Measurements from ENCODE around the gene MBD3L2.
"Not testable (repeated sequence)": the region's sequence is repeated elsewhere in the genome, so short reads cannot be mapped to it uniquely, and the experiment has no call there.

MBD3L2 gene

GRCh38 chr19:7063339-7063738, 14.2 kb downstream of the MBD3L2 start:
- DNase-seq = no peak

DNA sequence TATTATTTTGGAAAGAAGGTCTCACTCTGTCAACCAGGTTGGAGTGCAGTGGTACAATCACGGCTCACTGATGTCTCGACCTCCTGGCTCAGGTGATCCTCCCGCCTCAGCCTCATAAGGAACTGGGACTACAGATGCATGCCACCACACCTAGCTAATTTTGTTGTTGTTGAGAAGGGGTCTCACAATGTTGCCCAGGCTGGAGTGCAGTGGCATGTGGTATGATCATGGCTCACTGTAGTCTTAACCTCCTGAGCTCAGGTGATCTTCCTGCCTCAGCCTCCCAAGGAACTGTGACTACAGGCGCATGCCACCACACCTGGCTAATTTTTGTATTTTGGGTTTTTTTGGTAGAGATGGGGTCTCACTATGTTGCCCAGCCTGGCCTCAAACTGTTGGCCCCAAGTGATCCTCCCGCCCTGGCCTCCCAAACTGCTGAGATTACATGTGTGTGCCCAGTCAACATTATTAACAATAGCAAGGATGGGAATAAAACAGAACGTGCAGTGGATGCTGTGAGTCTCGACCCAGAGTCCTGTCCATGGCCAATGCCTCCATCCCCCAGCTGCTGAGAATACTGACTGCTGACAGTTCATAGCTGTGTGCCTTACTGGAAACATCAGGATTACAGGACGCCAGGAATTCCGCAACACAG, 14.8 kb downstream of the MBD3L2 start:
- no peak for DNase-seq

GRCh38 chr19:7067122-7067521, 18.0 kb downstream of the MBD3L2 start:
- DNase-seq = not testable (repeated sequence)

- DNase-seq = no peak
These were observed 18.6 kb downstream of the MBD3L2 start for GRCh38 chr19:7067716-7068115.

DNA sequence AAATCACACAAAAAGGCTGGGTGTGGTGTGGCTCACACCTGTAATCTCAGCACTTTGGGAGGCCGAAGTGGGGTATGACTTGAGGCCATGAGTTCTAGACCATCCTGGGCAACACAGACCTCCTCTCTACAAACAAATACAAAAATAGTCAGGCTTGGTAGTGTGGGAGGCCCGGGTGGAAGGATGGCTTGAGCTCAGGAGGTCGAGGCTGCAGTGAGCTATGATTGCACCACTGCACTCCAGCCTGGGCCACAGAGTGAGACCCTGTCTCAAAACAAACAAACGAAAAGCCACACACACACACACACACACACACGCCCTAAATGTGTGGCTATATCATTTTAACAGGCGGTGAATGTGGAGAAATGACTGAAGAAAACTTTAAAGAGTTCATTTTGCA, 19.5 kb downstream of the MBD3L2 start:
- DNase-seq = no peak

DNA sequence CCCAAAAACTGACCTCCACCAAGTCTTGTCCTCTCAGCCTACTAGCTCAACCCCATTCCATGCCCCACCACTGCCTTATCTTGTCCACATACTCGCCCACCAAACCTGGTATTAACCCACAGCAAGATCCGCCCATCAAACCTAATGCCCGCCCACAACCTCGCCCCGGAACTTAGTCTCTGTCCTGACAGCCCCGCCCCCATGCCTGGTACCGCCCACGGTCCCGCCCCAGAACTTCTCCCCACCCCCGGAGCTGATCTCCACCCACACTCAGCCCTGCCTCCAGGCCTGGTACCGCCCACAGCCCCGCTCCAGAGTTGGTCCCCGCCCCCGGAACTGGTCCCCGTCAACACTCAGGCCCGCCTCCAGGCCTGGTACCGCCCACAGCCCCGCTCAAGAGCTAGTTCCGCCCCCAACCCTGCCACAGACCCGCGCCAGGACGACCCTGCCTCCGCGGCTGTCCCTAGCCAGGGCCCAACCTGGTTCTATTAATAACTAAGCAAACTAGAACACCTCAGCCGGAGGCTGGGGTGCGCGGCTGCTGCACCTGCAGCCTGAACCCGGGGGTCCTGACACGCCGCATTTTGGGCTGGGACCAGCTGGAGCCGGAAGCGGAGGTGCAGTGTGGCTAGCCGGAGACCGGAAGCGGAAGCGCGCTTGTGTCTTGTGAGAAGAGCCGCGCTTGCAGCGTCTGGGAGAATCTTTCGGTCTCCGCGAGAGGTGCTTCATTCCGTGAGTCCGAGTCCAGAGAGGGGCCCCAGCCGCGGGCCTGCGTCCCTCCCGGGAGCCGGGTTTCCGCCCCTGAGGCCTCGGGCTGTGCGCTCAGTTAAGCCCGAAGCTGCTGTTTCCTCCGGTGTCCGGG, 20.2 kb downstream of the MBD3L2 start, which contains the start of gene ZNF557:
Gene ZNF557, plus strand, starts transcription at position 662 of the 862 bp plus-strand sequence. CDS start 5,372 bp downstream, outside the sequence.
- DNase-seq = peak; percentile 99

DNA sequence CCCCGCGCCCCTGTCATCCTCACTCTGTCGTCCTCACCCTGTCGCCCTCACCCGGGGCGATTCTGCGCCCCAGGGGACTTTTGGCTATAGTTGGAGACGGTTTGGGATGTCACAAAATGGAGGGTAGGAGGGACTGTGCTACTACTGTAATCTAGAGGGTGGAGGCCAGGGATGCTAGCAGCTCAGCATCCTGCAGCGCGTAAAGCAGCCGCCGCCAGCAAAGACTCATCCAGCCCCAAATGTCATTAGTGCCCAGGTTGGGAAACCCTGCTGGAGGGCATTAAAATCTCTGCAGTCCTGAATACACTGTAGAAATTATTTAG, 20.7 kb downstream of the MBD3L2 start:
- no peak for DNase-seq

DNA sequence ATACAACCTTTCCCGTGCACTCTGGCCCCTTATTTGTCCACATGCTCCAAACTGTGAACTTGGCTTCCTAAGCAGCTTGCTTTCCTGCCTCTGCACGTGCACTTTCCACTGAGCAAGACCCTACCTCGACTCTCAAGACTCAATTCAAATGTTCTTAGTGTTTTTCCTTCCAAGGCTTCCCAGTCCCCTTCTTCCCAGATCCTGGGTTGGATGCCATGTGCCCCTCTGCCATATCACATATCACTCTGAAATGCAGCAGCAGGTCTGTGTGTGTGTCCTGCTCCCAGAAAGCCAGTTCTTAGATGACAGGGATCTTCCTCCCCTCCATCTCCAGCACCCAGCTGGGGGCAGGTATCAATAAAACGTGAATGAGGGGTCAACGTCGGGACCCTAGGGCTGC, 23.4 kb downstream of the MBD3L2 start:
- DNase-seq = no peak

GRCh38 chr19:7074705-7075282, 25.7 kb downstream of the MBD3L2 start:
- DNase-seq = no peak

- no peak for DNase-seq
These were observed 27.0 kb downstream of the MBD3L2 start for GRCh38 chr19:7076151-7076550.

GRCh38 chr19:7078008-7078407, 28.9 kb downstream of the MBD3L2 start:
- no peak for DNase-seq

DNA sequence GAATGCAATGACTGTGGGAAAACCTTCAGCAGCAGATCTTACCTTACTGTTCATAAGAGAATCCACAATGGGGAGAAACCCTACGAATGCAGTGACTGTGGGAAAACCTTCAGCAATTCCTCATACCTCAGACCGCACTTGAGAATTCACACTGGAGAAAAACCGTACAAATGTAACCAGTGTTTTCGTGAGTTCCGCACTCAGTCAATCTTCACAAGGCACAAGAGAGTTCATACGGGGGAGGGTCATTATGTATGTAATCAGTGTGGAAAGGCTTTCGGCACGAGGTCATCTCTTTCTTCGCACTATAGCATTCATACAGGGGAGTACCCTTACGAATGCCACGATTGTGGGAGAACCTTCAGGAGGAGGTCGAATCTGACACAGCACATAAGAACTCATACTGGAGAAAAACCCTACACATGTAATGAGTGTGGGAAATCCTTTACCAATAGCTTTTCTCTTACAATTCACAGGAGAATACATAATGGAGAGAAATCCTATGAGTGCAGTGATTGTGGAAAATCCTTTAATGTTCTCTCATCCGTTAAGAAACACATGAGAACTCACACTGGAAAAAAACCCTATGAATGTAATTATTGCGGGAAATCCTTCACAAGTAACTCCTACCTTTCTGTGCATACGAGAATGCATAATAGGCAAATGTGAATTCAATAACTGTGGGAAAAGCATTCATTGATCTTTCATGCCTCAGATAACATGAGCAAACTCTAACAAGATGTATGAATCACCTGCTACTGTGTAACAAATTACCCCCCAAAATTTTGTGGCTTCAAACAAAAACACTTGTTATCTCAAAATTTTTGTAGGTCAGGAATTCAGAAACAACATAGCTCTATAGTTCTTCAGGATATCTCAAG, 34.2 kb downstream of the MBD3L2 start:
- DNase-seq = no peak

DNA sequence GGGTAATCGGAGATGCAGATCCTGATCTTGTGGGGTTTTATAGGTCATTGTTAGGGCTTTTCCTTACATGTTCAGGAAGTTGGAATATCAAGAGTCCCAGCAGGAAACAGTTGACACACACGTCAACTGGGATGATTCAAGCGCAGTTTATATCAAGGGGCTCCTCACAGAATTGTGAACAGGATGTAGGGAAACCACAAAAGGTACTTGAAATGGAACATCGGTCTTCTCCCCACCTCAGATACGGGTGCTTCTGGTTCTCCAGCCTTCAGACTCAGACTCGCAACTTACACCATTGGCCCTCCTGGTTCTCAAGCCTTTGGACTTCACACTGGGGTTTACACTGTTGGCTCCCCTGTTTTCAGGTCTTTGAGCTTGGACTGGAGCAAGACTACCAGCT, 39.9 kb downstream of the MBD3L2 start:
- no peak for DNase-seq

DNA sequence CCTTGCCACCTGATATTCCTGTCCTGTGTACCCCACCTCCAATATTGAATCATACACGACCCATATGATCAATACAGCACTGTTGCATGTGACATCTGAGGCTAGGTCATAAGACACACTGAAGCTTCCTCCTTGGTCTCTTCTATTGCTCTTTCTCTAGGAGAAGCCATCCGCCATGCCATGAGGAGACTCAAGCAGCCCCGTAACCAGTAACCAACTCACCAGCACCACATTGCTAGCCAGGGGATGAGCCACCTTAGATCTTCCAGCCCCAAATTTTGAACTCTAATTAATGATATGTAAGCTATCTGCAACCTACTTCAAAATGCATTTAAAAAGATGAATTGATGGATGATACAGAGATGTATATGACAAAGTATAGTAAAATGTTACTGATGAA, 49.0 kb downstream of the MBD3L2 start:
- DNase-seq = no peak

- DNase-seq = peak; percentile 93
These were observed 49.8 kb downstream of the MBD3L2 start for GRCh38 chr19:7098701-7099596.

GRCh38 chr19:7099597-7099921, 50.4 kb downstream of the MBD3L2 start:
- no peak for DNase-seq
